GM20000 (cell line): ENCODE results near the gene ZFP30.

Experiments
- DNase-seq: peaks from one replicate; pipeline ENCODE4 v3.0.0; 2012; ENCODE audit warnings: low spot score
- CTCF ChIP-seq: IDR thresholded peaks from 2 replicates; pipeline ENCODE4 v1.5.1; 2012; ENCODE audit warnings: mild to moderate bottlenecking, control low read depth; ENCODE audit errors: extremely low read depth, missing control alignments

Gene ZFP30

DNA sequence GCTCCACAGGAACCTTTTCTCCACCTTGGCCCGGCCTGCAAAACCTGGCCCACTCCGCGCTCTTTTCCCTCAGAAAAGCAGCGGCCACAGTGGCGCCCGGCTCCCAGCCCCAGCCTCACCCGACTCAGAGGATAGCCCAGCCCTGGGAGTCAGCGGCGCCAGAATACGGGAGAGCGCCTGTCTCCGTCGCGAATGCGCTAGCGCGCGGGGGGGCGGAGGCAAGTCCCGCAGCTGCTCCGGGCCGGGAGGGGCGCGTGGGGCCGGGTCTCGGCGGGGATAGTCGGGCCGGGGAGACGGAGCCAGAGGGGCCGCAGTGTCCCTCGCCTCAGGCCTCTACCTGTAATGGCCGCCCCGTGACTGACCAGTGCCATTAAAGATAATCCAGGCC lies at the start of gene ZFP30:
TSS of gene ZFP30 (minus strand) at position 165 of the 388 bp plus-strand sequence. CDS start 7,643 bp downstream, outside the sequence.
- TF ChIP-seq CTCF = no peak
- DNase-seq = peak; percentile 85

GRCh38 chr19:37699057-37699456 lies 43.8 kb upstream of the ZFP30 start:
- DNase-seq = no peak
- TF ChIP-seq CTCF = no peak

DNA sequence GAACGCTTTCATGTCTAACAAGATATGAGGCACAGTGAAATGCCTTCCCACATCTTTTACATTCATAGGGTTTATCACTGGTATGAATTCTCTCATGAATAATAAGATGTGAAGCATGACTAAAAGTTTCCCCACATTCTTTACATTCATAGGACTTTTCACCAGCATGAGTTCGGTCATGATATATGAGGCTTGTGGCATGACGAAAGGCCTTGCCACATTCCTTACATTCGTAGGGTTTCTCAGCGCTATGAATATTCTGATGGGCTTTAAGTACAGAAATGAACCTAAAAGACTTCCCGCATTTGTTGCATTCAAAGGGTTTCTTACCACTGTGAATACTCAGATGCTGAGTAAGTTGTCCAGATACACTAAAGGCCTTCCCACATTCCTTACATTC lies 43.0 kb upstream of the ZFP30 start:
- no peak for TF ChIP-seq CTCF
- DNase-seq = no peak

DNA sequence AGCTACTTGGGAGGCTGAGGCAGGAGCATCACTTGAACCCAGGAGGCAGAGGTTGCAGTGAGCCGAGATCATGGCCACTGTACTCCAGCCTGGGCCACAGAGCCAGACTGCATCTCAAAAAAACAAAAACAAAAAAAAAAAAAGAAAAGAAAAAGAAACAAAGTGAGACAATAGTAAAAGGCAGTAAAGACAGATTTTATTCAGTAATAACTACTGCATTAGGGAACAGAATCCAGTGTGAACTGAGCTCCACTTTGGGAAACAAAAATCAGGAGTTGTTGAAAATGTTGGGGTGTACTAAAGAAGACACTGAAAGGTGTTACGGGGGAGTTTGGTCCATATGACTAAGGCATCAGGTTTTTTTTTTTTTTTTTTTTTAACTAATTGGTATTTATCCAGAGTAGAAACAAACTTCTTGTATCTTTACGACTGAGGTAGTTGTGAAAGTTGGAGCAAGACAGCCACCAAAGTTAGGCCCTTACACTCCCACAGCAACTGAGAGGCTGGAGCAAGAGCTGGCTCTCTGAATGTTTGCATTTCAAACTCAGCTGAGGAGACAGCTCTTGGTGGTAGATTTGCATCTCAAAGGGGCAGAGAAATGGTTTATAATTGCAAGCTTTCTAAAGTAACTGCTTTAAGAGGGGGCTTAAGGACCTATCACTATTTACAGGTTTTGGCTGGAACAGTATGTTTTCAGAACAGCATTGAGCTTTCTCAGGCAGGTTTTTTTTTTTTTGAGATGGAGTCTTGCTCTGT lies 40.1 kb upstream of the ZFP30 start:
- DNase-seq = no peak
- no peak for TF ChIP-seq CTCF

DNA sequence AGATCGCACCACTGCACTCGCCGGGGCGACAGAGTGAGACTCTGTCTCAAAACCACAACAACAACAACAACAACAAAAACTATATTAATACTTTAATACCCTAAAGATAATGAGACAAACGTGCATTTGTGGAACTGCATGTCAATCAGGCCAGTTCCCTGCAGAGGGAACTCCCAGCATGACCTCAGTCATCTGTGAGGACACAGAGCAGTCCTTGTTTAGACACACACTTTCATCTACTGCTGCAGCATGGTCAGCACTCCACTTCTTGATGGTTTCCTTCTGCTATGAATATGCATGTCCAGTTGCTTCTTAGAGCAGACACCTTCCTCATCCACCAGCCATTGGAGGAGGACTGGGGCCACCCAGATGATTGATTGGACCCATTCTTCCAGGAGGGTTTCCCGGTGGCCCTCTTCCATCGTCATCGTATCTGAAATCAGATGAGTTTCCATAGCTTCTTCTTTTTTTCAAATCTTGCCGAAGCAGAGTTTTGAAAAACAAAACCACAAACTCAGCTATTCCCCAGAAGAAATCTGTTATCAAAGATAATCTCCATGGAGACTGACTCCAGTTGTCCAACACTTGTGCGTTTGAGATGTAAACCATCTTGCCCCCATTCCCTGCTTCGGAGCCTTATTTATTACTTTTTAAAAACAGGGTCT lies 37.8 kb upstream of the ZFP30 start:
- DNase-seq = no peak
- no peak for TF ChIP-seq CTCF

GRCh38 chr19:37691881-37692504 lies 36.7 kb upstream of the ZFP30 start:
- no peak for TF ChIP-seq CTCF
- DNase-seq = peak; percentile 64

DNA sequence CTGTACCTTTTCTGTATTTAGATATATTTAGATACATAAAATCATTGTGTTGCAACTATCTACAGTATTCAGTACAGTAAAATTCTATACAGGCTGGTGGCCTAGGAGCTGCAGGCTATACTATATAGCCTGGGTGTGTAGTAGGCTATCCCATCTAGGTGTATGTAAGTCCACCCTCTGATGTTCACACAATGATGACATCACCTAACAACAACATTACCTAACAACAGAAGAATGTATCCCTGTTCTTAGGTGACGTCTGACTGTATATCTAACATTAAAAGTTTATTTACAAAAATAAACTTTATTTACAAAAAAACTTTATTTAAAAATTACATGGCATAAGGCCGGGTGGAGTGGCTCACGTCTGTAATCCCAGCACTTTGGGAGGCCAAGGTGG lies 28.3 kb upstream of the ZFP30 start:
- no peak for DNase-seq
- TF ChIP-seq CTCF = no peak
